Activated CD4-positive, alpha-beta T cell treated with anti-CD3 and anti-CD28 coated beads for 24 hours (primary cell): ENCODE results near the gene MEIOB.
"Not testable (repeated sequence)": the region's sequence is repeated elsewhere in the genome, so short reads cannot be mapped to it uniquely, and the experiment has no call there.

ENCODE experiments used
- DNase-seq, 2 donors: peaks; one replicate each; pipeline ENCODE4 v3.0.0-alpha.2; 2020; ENCODE audit warnings: low read depth in 2 of 2

Gene MEIOB

DNA sequence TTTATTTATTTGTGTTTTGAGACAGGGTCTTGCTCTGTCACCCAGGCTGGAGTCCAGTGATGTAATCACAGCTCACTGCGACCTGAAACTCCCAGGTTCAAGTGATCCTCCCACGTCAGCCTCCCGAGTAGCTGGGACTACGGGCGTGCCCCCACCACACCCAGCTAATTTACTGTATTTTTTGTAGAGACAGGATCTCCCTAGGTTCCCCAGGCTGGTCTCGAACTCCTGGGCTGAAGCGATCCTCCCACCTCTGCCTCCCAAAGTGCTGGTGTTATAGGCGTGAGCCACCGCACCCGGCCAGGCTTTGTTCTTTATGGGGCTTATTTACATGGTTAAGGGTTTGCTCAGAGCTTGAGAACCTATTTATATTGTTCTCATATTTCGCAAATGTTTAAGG, 5.8 kb upstream of the MEIOB start:
- no peak for DNase-seq

- DNase-seq, result no peak
Observed at GRCh38 chr16:1877089-1877488, 5.1 kb upstream of the MEIOB start.

DNA sequence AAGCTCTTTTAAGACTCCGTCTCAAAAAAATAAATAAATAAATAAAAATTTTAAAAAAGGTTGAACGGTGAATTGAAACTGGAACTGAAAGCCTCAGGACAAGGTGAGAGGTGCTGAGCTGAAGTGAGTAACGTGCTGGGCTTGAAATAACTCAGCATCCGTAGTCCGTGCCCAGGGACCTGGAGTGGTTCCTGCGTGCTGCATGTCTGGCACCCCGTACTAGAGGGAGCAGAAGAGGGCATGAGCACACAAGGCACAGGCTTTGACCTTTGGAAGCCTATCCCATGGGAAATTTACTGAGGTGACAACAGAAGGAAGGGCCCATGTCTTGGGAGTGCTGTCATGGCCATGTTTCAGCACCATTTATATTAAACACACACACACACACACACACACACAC, 4.5 kb upstream of the MEIOB start:
- DNase-seq, result no peak

GRCh38 chr16:1876066-1876465, 4.1 kb upstream of the MEIOB start:
- not testable (repeated sequence) for DNase-seq

- DNase-seq, result no peak
Observed at GRCh38 chr16:1874854-1875253, 2.9 kb upstream of the MEIOB start.

DNA sequence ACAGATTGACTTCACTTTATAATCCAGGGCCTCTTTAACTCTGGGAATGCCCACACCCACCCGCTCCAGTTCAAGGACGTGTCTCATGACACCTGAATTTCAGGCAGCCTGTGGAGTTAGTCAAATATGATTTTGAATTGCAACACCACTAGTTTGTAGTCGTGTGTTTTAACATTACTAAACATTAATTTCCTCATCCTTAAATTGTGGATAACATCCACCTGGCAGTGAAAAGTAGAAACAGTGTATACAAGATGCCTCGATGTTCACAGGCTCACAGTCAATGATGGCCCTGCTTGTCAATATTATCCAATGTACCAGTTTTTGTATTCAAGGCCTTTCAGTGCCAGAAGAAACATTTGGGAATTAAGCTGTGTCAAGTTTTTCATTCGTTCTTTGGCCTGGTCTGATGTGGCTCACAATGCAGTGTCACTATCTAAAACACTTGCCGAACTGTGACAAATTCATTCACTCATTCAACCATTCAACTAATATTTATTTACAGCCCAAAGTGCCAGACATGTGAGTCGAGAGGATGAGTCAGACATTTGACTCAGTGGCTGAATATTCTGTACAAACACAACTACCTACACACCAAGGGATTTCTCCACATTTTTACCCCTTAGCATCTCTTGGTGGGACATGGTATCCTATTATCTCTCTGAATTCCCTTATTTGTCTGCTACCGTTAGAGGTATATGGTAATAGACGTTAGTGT, 1.4 kb downstream of the MEIOB start:
- no peak for DNase-seq

GRCh38 chr16:1865902-1866690, 5.9 kb downstream of the MEIOB start:
- no peak for DNase-seq

DNA sequence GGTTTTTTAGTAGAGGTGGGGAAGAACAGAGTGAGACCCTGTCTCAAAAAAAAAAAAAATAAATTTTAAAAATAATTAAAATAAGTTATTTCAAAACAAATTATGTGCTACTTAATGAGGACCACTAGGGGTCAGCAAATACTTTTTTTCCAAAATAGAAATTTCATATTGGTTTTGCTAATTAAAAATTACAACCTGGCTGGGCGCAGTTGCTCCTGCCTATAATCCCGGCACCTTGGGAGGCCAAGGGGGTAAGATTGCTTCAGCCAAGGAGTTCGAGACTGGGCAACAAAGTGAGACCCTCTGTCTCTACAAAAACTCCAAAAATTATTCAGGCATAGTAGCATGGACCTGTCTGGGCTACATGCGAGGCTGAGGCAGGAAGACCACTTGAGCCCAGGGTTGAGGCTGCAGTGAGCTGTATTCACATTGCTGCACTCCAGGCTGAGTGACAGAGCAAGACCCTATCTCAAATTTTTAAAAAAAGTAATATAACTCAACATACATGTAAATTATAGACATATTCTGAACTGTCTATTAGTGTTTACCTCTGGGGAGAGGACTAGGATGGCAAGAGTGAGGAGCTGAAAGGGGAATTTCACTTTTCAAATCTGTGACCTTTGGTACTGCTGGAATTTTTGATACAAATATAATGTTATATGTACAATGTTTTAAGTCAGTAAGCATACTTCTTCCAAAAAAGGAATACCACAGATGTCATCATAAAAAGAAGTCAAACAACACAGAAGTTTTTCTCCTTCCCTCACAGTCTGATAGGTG, 8.1 kb downstream of the MEIOB start:
- DNase-seq, result no peak

GRCh38 chr16:1862394-1862793, 9.6 kb downstream of the MEIOB start:
- DNase-seq, result no peak

DNA sequence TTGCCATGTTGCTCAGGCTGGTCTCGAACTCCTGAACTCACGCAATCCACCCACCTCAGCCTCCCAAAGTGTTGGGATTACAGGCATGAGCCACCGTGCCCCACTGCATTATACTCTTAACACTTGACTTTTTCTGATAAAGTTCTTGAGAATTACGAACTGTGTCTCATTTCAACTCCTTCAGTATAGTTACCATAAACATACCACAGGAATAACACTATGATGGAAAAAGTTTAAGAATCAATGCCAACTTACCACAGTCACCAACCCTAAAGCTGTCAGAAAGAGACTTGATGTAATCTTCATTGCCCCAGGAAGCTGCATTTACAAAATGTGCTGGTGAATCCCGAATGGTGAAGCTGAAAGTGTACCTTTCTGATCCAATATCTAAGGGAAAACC, 10.2 kb downstream of the MEIOB start:
- DNase-seq, result no peak

- DNase-seq, result no peak
Observed at GRCh38 chr16:1859650-1860049, 12.3 kb downstream of the MEIOB start.

- no peak for DNase-seq
Observed at GRCh38 chr16:1858189-1858865, 13.6 kb downstream of the MEIOB start.

DNA sequence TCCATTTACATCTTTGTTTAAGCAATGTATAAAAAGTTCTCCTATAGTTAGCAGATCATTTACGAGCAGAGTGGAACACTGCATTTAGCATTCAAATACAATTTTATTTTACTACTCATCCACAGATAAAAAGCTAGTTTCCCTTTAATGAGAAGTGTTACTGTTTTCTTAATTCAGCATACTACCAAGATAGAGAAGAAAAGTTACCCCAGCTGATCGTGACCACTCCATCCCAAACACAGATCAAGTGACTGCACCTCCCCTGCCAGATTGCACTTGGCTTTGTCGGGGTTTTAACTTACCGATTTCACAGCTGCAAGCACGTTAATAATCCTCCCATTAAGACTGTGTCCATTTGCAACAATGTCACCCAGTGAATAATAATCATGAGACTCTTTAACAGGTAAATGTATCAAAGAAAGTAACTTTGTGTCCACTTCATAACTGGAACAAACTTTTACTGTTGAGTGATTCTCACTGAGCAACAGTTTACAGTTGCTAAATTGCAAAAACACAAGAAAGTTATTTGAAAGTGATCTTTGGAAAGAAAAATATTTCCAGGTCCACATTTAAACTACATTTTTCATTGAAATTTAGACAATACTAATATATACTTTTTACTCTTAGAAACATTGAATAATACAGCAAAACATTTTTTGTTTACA, 14.4 kb downstream of the MEIOB start:
- no peak for DNase-seq

GRCh38 chr16:1851793-1852192, 20.2 kb downstream of the MEIOB start:
- no peak for DNase-seq

DNA sequence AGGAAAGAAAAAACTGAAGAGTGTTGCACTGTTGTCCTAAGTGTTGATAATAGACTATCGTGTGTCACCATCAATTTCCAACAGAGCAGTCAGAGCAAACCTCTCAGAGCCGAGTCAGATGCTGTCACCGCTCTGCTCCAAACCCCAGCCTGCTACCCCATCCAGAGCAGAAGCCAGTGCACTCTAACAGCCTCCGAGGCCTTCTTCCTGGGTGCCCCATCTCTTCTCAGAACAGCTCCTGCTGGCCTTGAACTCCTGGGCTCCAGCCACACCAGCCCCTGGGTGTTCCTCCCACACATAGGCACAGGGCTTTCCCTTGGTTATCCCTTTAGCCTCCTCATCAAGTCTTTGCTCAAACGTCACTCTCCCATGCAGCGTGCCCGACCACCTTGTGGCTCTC, 21.0 kb downstream of the MEIOB start:
- DNase-seq, result no peak

DNA sequence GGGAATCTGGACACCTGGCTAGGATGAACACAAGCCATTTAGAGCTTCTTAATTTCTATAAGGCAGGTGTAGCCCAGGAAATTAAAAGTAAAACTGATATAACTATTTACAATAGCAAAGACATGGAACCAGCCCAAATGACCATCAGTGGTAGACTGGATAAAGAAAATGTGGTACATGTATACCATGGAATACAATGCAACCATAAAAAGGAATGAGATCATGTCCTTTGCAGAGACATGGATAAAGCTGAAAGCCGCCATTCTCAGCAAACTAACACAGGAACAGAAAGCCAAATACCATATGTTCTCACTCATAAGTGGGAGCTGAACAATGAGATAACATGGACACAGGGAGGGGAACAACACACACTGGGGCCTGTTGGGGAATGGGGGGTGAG, 25.5 kb downstream of the MEIOB start:
- DNase-seq, result no peak

DNA sequence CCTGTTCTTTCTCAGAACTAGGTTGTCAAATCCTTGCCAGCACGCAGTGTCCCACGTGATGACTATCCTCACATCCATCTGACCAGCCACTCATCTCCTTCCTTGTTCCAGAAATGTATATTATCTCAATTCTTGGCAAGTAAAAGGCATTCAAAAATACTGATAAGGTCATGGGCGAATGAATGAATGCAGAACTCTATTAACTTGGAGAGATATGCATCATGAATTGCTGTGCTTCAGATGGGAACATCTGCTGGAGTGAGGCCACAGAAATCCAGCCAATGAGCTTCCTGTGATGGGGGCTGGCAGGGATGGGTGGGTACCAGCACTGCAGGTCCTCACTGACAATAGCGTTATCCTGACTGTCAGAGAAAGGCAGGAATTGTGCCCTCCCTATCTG, 26.0 kb downstream of the MEIOB start:
- DNase-seq, result no peak

DNA sequence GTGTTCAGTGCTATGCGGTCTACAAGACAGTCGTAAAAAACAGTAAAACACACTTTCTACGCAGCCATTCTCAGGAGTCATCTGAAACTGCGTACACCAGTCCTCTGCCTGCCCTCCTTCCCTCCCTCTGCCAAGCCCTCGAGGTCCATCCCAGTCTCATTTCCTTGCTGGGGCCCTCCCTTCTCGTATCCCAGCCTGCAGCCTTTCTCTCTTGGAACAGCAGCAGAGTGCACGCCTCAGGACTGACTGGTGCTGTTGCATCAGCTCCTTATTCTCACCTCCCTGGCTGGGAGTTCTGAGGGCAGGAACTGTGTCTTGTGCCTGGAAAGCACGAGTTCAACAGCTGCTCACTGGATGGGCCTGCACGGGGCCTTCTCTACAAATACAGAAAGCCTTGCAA, 32.4 kb downstream of the MEIOB start:
- no peak for DNase-seq

- DNase-seq, result no peak
Observed at GRCh38 chr16:1834096-1834495, 37.9 kb downstream of the MEIOB start.

DNA sequence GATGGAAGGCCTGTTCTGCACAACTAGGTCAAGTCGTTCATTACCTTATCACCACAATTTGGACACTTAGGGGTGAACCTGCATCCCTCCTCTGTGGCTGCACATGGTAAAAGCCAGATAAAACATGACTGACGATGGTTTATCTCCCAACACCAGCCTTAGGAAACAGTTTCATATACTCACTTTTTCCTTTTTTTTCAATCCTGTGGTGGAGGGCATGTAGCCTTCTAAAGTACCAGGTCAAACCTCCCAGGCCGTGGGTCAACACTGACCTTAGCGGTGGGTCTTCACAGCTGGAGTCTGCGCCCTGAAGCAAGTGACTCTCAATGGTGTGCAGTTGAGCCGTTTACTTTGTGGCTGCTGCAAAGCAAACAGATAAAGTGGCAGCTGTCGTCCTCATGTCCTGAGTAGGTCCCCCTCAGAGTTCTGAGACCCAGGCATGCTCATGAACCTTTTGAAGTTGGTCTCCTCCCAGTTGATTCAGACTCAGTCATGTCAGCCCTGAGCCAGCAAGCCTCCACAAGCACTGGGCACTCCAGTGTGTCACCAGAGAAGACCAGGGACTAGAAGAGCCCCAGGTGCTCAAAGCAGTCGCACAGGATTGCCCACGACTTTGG, 39.0 kb downstream of the MEIOB start:
- no peak for DNase-seq
